Lower lobe of right lung (tissue), 2 donors: ENCODE data around the gene N4BP2L2. TPM values are rescaled to one million over a fixed set of nuclear protein-coding genes. Genes with fewer than 3 reads are reported as not detected.

Source experiments
- ATAC-seq, 2 donors: fragments of 200-7000 bp; cut with Tn5 transposase; one replicate each; pipeline ENCODE4 v1.9.1; 2020 to 2022; ENCODE audit warnings: mild to moderate bottlenecking in 2 of 2, moderate library complexity in 2 of 2
- DNase-seq: peaks from one replicate; pipeline ENCODE4 v3.0.0-alpha.2; 2020
- H3K27ac ChIP-seq: fragments of 200-600 bp; one replicate; pipeline ENCODE4 v1.8.0; 2022
- H3K27me3 ChIP-seq: fragments of 200-600 bp; one replicate; pipeline ENCODE4 v1.8.0; 2022; ENCODE audit warnings: low read depth
- H3K36me3 ChIP-seq: fragments of 200-600 bp; one replicate; pipeline ENCODE4 v1.8.0; 2022; ENCODE audit warnings: mild to moderate bottlenecking
- H3K4me1 ChIP-seq: fragments of 200-600 bp; one replicate; pipeline ENCODE4 v1.8.0; 2022
- H3K4me3 ChIP-seq: fragments of 200-600 bp; one replicate; pipeline ENCODE4 v1.8.0; 2022; ENCODE audit warnings: mild to moderate bottlenecking
- H3K9me3 ChIP-seq: fragments of 200-600 bp; one replicate; pipeline ENCODE4 v1.8.0; 2022
- intact Hi-C: fragments of 100-400 bp; cut with DNase I; formaldehyde crosslinking; loops from one replicate; pipeline ENCODE4 v1.11.0; 2022
- total RNA-seq: library from RNA; stranded (reverse); fragmentation: NEBNext Ultra II Directional; extraction: Animal tissue kit (Norgen Biotek cat#: 25700); gene quantifications from one replicate; pipeline ENCODE4 v1.2.1, GENCODE V29; 2021
- TF ChIP-seq, protein P1 (sequence below): fragments of 200-600 bp; IDR thresholded peaks from one replicate; pipeline ENCODE4 v1.8.0; 2022; ENCODE audit warnings: antibody characterized with exemption, mild to moderate bottlenecking
- donor health status: DM: no; HTN: yes; CAD: no; lungs with severe emphysema.

The N4BP2L2 gene
- total RNA-seq, 1 donor from 2014 or later = 192 TPM

DNA sequence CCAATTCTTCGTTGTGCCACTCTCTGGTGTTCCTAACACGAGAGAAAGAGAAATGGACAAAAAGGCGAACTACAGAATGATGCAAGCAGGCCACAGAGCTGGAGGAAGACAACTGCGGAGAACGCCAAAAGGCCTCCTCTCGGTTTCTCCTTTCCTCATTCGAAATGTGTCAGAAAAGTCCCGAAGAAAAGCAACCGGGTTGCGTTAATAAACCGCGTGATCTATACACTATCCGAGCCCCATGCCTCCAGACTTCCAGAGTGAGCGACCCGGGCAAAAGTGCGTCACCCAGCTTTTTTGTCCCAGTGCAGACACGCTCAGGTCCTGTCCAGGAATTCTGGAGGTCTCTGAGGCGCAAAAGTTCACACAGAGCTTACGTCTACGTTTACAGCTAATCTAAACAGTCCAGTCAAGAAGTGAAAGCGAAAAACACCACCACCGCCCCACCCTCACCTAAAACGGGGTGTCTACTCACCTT, 413 bp downstream of the N4BP2L2 start:
- no peaks in the 10 kb centered on the region for H3K27me3 ChIP-seq
- TF ChIP-seq, protein P1, sequence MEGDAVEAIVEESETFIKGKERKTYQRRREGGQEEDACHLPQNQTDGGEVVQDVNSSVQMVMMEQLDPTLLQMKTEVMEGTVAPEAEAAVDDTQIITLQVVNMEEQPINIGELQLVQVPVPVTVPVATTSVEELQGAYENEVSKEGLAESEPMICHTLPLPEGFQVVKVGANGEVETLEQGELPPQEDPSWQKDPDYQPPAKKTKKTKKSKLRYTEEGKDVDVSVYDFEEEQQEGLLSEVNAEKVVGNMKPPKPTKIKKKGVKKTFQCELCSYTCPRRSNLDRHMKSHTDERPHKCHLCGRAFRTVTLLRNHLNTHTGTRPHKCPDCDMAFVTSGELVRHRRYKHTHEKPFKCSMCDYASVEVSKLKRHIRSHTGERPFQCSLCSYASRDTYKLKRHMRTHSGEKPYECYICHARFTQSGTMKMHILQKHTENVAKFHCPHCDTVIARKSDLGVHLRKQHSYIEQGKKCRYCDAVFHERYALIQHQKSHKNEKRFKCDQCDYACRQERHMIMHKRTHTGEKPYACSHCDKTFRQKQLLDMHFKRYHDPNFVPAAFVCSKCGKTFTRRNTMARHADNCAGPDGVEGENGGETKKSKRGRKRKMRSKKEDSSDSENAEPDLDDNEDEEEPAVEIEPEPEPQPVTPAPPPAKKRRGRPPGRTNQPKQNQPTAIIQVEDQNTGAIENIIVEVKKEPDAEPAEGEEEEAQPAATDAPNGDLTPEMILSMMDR = no peak
- peak overlapping the region; percentile 93 for H3K27ac ChIP-seq
- no peaks in the 10 kb centered on the region for H3K9me3 ChIP-seq
- H3K4me1 ChIP-seq = peaks cover 43% of the 10 kb centered on the region
- peak overlapping the region; percentile 85 for H3K4me3 ChIP-seq
- peaks cover 14% of the 10 kb centered on the region for H3K36me3 ChIP-seq
- DNase-seq = peak; percentile 56
- intact Hi-C loops = no loop called here
- ATAC-seq = peak; percentile 86 to 89

DNA sequence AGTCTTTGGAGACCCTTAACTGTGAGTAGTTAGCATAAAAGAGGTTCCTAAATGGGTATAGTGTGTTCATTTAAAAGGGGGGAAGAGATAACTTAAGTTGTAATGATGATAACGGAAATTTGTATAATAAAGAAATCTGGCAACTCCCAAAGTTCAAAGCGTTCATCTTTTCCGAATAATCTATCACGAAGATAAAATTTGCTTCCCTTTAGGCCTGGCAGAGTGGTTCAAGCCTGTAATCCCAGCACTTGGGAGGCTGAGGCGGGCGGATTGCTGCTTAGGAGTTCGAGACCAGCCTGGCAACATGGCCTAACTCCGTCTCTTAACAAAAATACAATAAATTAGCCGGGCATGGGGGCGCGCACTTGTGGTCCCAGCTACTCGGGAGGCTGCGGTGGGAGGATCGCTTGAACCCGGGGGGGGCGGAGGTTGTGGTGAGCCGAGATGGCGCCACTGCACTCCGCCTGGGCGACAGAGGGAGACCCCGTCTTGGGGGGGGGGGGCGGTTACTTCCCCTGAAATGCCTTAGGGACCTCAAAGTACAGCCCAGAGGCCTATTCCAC, 934 bp downstream of the N4BP2L2 start:
- H3K4me1 ChIP-seq = peaks cover 47% of the 10 kb centered on the region
- TF ChIP-seq, protein P1 = no peak
- intact Hi-C loops = no loop called here
- H3K27ac ChIP-seq = peak overlapping the region; percentile 93
- H3K36me3 ChIP-seq = peaks cover 14% of the 10 kb centered on the region
- peak overlapping the region; percentile 85 for H3K4me3 ChIP-seq
- H3K9me3 ChIP-seq = no peaks in the 10 kb centered on the region
- DNase-seq (peak; percentile 65), ATAC-seq (peak; percentile 31)
- no peaks in the 10 kb centered on the region for H3K27me3 ChIP-seq

DNA sequence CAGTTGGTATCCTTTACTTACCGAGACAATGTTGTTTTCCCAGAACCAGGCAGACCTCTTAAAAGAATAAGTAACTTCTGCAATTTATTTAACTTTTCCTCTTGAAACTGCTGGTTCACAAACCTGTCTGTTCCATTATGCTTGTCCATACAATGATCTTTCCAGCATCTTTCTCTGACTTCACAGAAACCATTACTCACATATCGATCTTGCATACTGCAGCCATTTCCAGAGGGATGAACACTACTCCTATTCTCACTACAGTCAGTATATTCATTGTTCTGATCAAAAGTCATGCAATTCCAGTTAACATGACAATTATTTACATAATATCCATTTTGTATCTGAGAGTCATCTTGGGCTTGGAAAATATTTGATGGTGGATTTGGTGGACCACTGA, 2.8 kb downstream of the N4BP2L2 start:
- DNase-seq (no peak), ATAC-seq (no peak)
- TF ChIP-seq, protein P1 = no peak
- Histone ChIP-seq H3K4me3 (peak overlapping the region; percentile 1), H3K27ac (no peak overlapping the region), H3K9me3 (no peaks in the 10 kb centered on the region), H3K4me1 (peaks cover 64% of the 10 kb centered on the region), H3K27me3 (no peaks in the 10 kb centered on the region), H3K36me3 (peaks cover 14% of the 10 kb centered on the region)
- intact Hi-C loops = no loop called here

DNA sequence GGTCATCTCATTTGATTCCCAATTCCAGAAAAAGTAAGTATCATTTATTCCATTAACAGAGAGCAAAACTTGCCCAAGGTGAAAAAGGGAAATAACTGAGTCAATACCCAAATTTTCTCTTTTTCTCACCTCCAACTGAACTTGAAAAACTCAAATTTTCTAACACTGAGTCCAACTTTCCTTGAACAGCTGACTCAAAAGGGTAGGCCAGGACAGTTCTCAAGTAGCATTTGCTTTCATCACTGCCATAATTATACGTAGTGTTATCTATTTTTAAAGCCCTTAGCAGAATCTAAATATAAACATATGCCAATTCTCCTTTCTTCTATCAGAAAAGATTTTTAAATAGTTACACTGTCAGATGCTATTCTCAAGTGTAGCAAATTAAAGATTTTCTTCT, 3.5 kb downstream of the N4BP2L2 start:
- no peaks in the 10 kb centered on the region for H3K27me3 ChIP-seq
- no peak overlapping the region for H3K27ac ChIP-seq
- TF ChIP-seq, protein P1 = no peak
- H3K4me1 ChIP-seq = peaks cover 71% of the 10 kb centered on the region
- intact Hi-C loops = no loop called here
- DNase-seq (no peak), ATAC-seq (no peak)
- H3K36me3 ChIP-seq = peaks cover 14% of the 10 kb centered on the region
- H3K9me3 ChIP-seq = no peaks in the 10 kb centered on the region
- peak overlapping the region; percentile 1 for H3K4me3 ChIP-seq

DNA sequence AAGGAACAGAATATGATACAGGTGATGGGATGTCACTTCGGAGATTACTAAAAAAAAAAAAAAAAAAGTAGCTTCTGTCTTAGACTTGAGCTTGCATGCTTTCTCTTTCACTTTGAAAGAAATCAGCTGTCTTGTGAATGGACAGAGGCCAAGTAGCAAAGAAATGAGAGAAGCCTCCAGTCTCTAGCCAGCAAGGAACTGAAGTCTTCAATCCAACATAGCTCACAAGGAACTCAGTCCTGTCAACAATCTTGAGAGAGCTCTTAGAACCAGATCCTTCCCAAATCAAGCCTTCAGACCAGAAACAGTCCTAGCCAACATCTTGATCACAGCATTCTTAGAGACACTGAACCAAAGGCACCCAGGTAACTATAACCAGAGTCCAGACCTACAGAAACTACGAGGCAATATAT, 7.7 kb downstream of the N4BP2L2 start:
- H3K4me1 ChIP-seq = peaks cover 64% of the 10 kb centered on the region
- ATAC-seq = peak; percentile 67 to 82
- DNase-seq = no peak

More for the DNA sequence above, 7.7 kb downstream of the N4BP2L2 start:
- Histone ChIP-seq H3K36me3 (peaks cover 24% of the 10 kb centered on the region), H3K27ac (peak overlapping the region; percentile 1), H3K4me3 (no peak overlapping the region), H3K27me3 (no peaks in the 10 kb centered on the region), H3K9me3 (no peaks in the 10 kb centered on the region)
- TF ChIP-seq, protein P1 = no peak
- intact Hi-C loops = no loop called here
